Measurements from ENCODE around the gene SLC25A22. TPM values are rescaled to one million over a fixed set of nuclear protein-coding genes. Genes with fewer than 3 reads are reported as not detected.

SLC25A22 gene
- total and polyA plus RNA-seq, 10 of the 15 experiments (the other 5 are each of a cell fraction or from before 2014, with no cell fraction given) = 0.27 to 27.0 (median 8.2) TPM

GRCh38 chr11:745428-745827 lies 52.7 kb downstream of the SLC25A22 start:
- CTCF ChIA-PET = interaction anchor here (1.0 kb wide), 1 partner anchor 21 kb away, joined by 3 read pairs; no protein-coding TSS in a partner anchor
- ATAC-seq (no peak), FAIRE-seq (no peak), DNase-seq (ENCODE audit: low read depth, low spot score) (no peak)
- no peaks in the 10 kb centered on the region for H3K36me3 ChIP-seq (ENCODE audit: control insufficient read depth in 2 of 2, insufficient read depth in 2 of 2, low read length in 1 of 2)
- H3K4me2 ChIP-seq (ENCODE audit: control insufficient read depth, insufficient read depth) = no peak overlapping the region
- no peaks in the 10 kb centered on the region for H3K27me3 ChIP-seq (replicated peaks in 1 of 2; ENCODE audit: control insufficient read depth in 2 of 2, insufficient read depth in 2 of 2, low read length in 1 of 2)
- no peak for TF ChIP-seq ATF2 (IDR thresholded peaks at IDR 0.05; ENCODE audit: low read length)
- TF ChIP-seq HDAC6 (IDR thresholded peaks at IDR 0.05; ENCODE audit: unreplicated experiment) = no peak
- no peak for TF ChIP-seq E2F8 (IDR thresholded peaks at IDR 0.05; ENCODE audit: low read depth, partially characterized antibody)
- TF ChIP-seq NFYB (IDR thresholded peaks at IDR 0.05; ENCODE audit: insufficient read depth, low read depth, low read length) = no peak
- no peak for TF ChIP-seq BRCA1 (IDR thresholded peaks at IDR 0.05; ENCODE audit: low read depth, low read length)
- no peak for TF ChIP-seq PML (IDR thresholded peaks at IDR 0.05; ENCODE audit: low read length)
- TF ChIP-seq BACH1 (IDR thresholded peaks at IDR 0.05; ENCODE audit: borderline replicate concordance) = no peak
- TF ChIP-seq CREB1 (IDR thresholded peaks at IDR 0.05; ENCODE audit: low read depth) = no peak
- no peak for TF ChIP-seq NFXL1 (IDR thresholded peaks at IDR 0.05; ENCODE audit: borderline replicate concordance)
- no peak for TF ChIP-seq CEBPB (IDR thresholded peaks at IDR 0.05; ENCODE audit: borderline replicate concordance in 1 of 2, low read depth in 2 of 2, low read length in 2 of 2)
- no peak for TF ChIP-seq SMAD1 (IDR thresholded peaks at IDR 0.05; ENCODE audit: low read depth, partially characterized antibody)
- TF ChIP-seq JUND (IDR thresholded peaks at IDR 0.05; ENCODE audit: low read depth, low read length) = no peak
- H2AFZ ChIP-seq (ENCODE audit: control insufficient read depth, low read depth, low read length) = no peak overlapping the region
- no peak overlapping the region for H3K4me3 ChIP-seq
- SMC1A ChIA-PET (ENCODE audit: uncharacterized antibody, unreplicated experiment) = interaction anchor here (0.7 kb wide), 1 partner anchor 237 kb away, joined by 3 read pairs; no protein-coding TSS in a partner anchor
- no peaks in the 10 kb centered on the region for H3K9me3 ChIP-seq (replicated peaks; ENCODE audit: control insufficient read depth, insufficient read depth, low read length)
- no TSS peak for BruUV-seq (replicated peaks)
- 50% methylated on average over 1 of the region's 1 CpG for WGBS (ENCODE audit: insufficient coverage, insufficient replicate concordance, low lambda C conversion rate, missing lambda C conversion rate)
- POLR2A ChIA-PET = interaction anchor here (0.7 to 0.9 kb wide), 3 partner anchors 52 to 157 kb away, joined by 3 to 4 read pairs (median 3); no protein-coding TSS in a partner anchor
- H3K79me2 ChIP-seq (ENCODE audit: control insufficient read depth, insufficient read depth, low read length) = peaks cover 31% of the 10 kb centered on the region
- no peak overlapping the region for H3K9ac ChIP-seq (ENCODE audit: control insufficient read depth, insufficient read depth, low read length)
- in situ Hi-C loops (cut with MboI) = no loop called here
- H4K20me1 ChIP-seq (ENCODE audit: control insufficient read depth, insufficient read depth) = peaks cover 2% of the 10 kb centered on the region; the same call in 1 of the 2 replicates
- intact Hi-C loops (cut with micrococcal nuclease; ENCODE audit: unreplicated experiment) = loop anchor here (5.0 kb wide), 1 partner anchor 52 kb away; the partner anchor contains the start of gene SLC25A22
- H3K4me1 ChIP-seq (ENCODE audit: control insufficient read depth, insufficient read depth, low read length) = peaks cover 4% of the 10 kb centered on the region
- RAD21 ChIA-PET (ENCODE audit: unreplicated experiment) = no interaction called here
- H3K27ac ChIP-seq (ENCODE audit: control insufficient read depth, insufficient read depth) = no peak overlapping the region
